SU-DHL-6 (cell line): ENCODE results near the gene ACTN1.

Experiments
- EZH2phosphoT487 ChIP-seq: fragments of 200-600 bp; sonication (generic), shearing (Covaris generic); conservative IDR thresholded peaks from 2 replicates; pipeline ENCODE4 v1.6.1; 2018; ENCODE audit warnings: mild to moderate bottlenecking, antibody characterized with exemption, low read length, moderate library complexity, mixed read lengths
- TF ChIP-seq, protein P1 (sequence below): fragments of 200-600 bp; sonication (generic); IDR thresholded peaks from one replicate; pipeline ENCODE4 v1.5.1; 2017; ENCODE audit warnings: antibody characterized with exemption, mild to moderate bottlenecking, low read length, moderate library complexity; ENCODE audit not compliant: insufficient read depth, poor library complexity, severe bottlenecking

DNA sequence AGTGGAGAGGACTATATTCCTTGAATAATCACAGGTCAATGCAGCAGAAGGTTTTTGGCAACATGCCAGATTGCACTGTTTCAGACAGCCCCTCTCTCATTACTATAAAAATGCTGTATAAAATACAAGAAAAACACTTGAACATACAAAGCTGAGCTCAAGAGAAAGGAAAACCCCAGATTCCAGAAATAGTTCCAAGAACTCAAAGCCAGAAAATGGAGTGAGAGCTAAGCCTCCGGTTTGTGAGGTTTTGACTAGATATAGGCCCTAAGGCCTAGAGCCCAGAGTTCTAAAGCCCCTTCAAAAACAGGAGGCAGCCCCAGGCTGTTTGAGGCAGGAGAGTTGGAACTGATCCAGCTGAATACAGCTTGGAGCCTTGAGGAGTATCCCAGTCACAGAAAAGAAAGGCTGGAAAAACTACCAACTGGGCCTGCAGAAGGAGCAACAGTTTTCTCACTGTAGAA lies 29.4 kb upstream of the ACTN1 start:
- TF ChIP-seq, protein P1, sequence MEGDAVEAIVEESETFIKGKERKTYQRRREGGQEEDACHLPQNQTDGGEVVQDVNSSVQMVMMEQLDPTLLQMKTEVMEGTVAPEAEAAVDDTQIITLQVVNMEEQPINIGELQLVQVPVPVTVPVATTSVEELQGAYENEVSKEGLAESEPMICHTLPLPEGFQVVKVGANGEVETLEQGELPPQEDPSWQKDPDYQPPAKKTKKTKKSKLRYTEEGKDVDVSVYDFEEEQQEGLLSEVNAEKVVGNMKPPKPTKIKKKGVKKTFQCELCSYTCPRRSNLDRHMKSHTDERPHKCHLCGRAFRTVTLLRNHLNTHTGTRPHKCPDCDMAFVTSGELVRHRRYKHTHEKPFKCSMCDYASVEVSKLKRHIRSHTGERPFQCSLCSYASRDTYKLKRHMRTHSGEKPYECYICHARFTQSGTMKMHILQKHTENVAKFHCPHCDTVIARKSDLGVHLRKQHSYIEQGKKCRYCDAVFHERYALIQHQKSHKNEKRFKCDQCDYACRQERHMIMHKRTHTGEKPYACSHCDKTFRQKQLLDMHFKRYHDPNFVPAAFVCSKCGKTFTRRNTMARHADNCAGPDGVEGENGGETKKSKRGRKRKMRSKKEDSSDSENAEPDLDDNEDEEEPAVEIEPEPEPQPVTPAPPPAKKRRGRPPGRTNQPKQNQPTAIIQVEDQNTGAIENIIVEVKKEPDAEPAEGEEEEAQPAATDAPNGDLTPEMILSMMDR = no peak
- no peak for TF ChIP-seq EZH2phosphoT487
